Measurements from ENCODE around the gene NEB. TPM values are rescaled to one million over a fixed set of nuclear protein-coding genes. Genes with fewer than 3 reads are reported as not detected.
"Not testable (repeated sequence)": the region's sequence is repeated elsewhere in the genome, so short reads cannot be mapped to it uniquely, and the experiment has no call there.

Gene NEB
- total and polyA plus RNA-seq, 9 donors: 0.18 to 1.8 (median 0.26) TPM

GRCh38 chr2:151650456-151650855 is 83.8 kb downstream of the NEB start:
- Histone ChIP-seq H3K4me3 (no peak overlapping the region), H3K27me3 (no peaks in the 10 kb centered on the region), H3K27ac (no peak overlapping the region), H3K4me1 (ENCODE audit: insufficient read depth) (no peaks in the 10 kb centered on the region), H3K36me3 (no peaks in the 10 kb centered on the region), H3K9me3 (no peaks in the 10 kb centered on the region)
- intact Hi-C loops (cut with DNase I): no loop called here
- TF ChIP-seq EP300 (IDR thresholded peaks at IDR 0.05) (no peak), POLR2A (IDR thresholded peaks at IDR 0.05) (no peak)
- TF ChIP-seq, protein P1, sequence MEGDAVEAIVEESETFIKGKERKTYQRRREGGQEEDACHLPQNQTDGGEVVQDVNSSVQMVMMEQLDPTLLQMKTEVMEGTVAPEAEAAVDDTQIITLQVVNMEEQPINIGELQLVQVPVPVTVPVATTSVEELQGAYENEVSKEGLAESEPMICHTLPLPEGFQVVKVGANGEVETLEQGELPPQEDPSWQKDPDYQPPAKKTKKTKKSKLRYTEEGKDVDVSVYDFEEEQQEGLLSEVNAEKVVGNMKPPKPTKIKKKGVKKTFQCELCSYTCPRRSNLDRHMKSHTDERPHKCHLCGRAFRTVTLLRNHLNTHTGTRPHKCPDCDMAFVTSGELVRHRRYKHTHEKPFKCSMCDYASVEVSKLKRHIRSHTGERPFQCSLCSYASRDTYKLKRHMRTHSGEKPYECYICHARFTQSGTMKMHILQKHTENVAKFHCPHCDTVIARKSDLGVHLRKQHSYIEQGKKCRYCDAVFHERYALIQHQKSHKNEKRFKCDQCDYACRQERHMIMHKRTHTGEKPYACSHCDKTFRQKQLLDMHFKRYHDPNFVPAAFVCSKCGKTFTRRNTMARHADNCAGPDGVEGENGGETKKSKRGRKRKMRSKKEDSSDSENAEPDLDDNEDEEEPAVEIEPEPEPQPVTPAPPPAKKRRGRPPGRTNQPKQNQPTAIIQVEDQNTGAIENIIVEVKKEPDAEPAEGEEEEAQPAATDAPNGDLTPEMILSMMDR (IDR thresholded peaks at IDR 0.05): no peak
- WGBS, 3 donors: 95 to 98% (median 96%) methylated on average over 3 of the region's 3 CpGs
- DNase-seq: no peak

DNA sequence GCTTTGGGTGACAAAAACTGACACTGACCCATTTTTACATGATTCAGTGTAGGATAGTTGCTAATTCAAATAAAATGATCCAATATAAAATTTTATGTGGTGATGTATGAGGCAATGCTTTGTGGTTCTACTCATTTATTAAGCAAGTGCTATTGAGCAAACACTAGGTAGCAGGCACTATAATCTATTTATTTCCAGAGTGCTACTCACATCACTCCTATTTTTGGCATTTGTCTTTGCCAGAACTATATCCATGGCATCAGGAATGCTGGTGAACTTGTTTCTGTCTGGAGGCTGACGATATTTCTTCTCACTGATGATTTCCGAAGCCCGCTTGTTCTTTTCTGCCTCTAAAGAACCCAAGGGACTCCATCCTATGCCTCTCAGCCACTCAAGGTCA is 84.3 kb downstream of the NEB start:
- intact Hi-C loops (cut with DNase I): no loop called here
- H3K36me3 ChIP-seq: no peaks in the 10 kb centered on the region
- H3K27ac ChIP-seq: no peak overlapping the region
- no peaks in the 10 kb centered on the region for H3K27me3 ChIP-seq
- H3K4me1 ChIP-seq (ENCODE audit: insufficient read depth): no peaks in the 10 kb centered on the region
- no peaks in the 10 kb centered on the region for H3K9me3 ChIP-seq
- DNase-seq: no peak
- WGBS, 3 donors: 97% methylated on average over 3 of the region's 3 CpGs
- no peak overlapping the region for H3K4me3 ChIP-seq
- TF ChIP-seq POLR2A (IDR thresholded peaks at IDR 0.05) (no peak), EP300 (IDR thresholded peaks at IDR 0.05) (no peak)
- TF ChIP-seq, protein P1 (IDR thresholded peaks at IDR 0.05): no peak

DNA sequence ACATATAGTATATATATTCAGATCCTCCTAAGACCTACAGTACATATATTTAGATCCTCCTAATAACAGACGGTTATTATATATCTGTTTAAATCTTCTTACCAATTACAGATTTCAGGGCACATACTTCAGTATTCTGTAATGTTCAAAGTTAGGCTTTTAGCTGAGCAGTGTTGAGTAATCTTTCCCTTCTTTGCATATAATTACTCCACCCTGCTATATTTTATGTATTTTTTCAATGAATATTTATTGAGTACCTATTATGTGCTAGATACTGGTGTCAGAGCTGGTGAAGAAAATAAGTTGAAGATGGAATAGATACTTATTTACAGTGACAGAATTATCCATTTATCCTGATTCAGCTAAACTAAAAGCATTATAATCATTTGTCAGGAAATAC is 84.9 kb downstream of the NEB start:
- WGBS, 3 donors: 75 to 86% (median 81%) methylated on average over 1 of the region's 1 CpG
- no peak for DNase-seq
- H3K36me3 ChIP-seq: no peaks in the 10 kb centered on the region
- H3K27me3 ChIP-seq: no peaks in the 10 kb centered on the region
- TF ChIP-seq POLR2A (IDR thresholded peaks at IDR 0.05) (no peak), EP300 (IDR thresholded peaks at IDR 0.05) (no peak)
- TF ChIP-seq, protein P1 (IDR thresholded peaks at IDR 0.05): no peak
- intact Hi-C loops (cut with DNase I): no loop called here
- no peaks in the 10 kb centered on the region for H3K9me3 ChIP-seq
- H3K27ac ChIP-seq: no peak overlapping the region
- no peak overlapping the region for H3K4me3 ChIP-seq
- no peaks in the 10 kb centered on the region for H3K4me1 ChIP-seq (ENCODE audit: insufficient read depth)

DNA sequence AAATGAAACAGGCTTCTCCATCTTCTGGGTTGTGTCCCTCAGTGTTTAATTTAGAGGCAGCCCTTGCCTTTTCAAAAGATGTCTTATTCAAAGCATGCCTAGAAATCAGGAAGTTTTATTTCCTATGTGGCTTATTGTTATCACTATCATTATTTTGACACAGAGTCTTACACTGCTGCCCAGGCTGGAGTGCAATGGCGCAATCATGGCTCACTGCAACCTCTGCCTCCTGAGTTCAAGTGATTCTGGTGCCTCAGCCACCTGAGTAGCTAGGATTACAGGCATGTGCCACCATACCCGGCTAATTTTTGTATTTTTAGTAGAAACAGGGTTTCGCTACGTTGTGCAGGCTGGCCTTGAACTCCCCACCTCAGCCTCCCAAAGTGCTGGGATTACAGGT is 87.8 kb downstream of the NEB start:
- H3K36me3 ChIP-seq; H3K9me3 ChIP-seq; H3K27me3 ChIP-seq; H3K4me3 ChIP-seq; DNase-seq; intact Hi-C loops (cut with DNase I); H3K4me1 ChIP-seq (ENCODE audit: insufficient read depth); H3K27ac ChIP-seq: not testable (repeated sequence)
- WGBS, 3 donors: 83 to 91% (median 83%) methylated on average over 4 of the region's 4 CpGs

GRCh38 chr2:151644580-151644979 is 89.7 kb downstream of the NEB start:
- no peaks in the 10 kb centered on the region for H3K27me3 ChIP-seq
- H3K27ac ChIP-seq: no peak overlapping the region
- H3K9me3 ChIP-seq: no peaks in the 10 kb centered on the region
- no peak overlapping the region for H3K4me3 ChIP-seq
- WGBS, 3 donors: 94 to 97% (median 95%) methylated on average over 2 of the region's 2 CpGs
- TF ChIP-seq, protein P1 (IDR thresholded peaks at IDR 0.05): no peak
- TF ChIP-seq EP300 (IDR thresholded peaks at IDR 0.05) (no peak), POLR2A (IDR thresholded peaks at IDR 0.05) (no peak)
- no peak for DNase-seq
- no peaks in the 10 kb centered on the region for H3K4me1 ChIP-seq (ENCODE audit: insufficient read depth)
- intact Hi-C loops (cut with DNase I): no loop called here
- no peaks in the 10 kb centered on the region for H3K36me3 ChIP-seq

DNA sequence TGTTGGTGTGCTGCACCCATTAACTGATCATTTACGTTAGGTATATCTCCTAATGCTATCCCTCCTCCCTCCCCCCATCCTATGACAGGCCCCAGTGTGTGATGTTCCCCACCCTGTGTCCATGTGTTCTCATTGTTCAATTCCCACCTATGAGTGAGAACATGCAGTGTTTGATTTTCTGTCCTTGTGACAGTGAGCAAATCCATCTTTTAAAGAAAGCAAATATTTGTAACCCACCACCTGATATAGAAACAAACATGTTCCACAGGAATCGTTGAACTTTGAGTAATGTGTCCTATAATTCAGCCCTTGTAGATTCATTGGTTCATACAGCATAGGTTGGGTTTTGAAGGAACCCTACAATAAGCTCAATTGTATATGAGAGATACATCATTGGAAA is 92.4 kb downstream of the NEB start:
- H3K9me3 ChIP-seq; H3K27me3 ChIP-seq; H3K4me3 ChIP-seq; intact Hi-C loops (cut with DNase I); H3K4me1 ChIP-seq (ENCODE audit: insufficient read depth); H3K27ac ChIP-seq; H3K36me3 ChIP-seq; DNase-seq: not testable (repeated sequence)
- WGBS, 3 donors: 88 to 92% (median 90%) methylated on average over 2 of the region's 2 CpGs
